ENCODE data around the gene FAT2. TPM values are rescaled to one million over a fixed set of nuclear protein-coding genes. Genes with fewer than 3 reads are reported as not detected.

FAT2 gene
- total RNA-seq, 8 experiments from 2014 or later, result 0.10 to 0.43 (median 0.27) TPM

DNA sequence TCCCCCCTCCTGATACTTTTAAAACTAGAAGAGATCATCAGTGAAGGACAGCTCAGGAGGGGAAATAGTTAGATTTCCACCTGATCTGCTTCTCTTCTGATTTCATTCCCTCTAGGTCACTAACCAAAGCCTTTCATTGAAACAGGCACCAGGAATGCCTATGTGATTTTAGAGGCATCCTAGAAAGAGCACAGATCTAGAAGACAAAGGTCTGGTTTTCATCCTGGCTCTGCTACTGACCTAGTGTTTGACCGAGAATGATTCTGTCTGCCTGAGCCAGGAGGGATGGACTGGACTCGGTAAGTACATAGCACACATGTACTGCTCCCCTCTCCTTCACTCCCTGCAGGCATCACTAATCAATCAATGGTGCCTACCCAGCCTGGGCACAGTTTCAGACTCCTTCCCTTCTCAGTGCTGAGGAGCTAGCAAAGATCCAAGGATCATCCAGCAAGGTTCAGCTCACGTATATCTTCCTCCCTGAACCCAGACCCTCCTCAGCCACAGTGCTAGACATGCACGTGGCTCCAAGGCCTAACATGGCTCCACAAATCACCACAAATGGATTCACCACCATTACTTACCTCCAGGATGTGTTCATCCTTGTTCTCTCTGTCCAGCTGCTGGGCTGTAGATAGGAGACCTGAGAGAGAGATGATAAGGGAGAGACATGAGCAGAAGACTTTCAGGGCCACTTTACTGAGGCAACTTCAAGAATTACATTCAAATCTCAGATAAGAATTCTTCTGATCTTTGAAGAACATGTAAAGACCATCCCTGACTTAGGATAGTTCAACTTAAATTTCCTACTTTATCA is 35.2 kb downstream of the FAT2 start:
- no peak for ATAC-seq (replicated peaks in 6 of 8)
- in situ Hi-C loops (cut with MboI; ENCODE audit: low pct_unique_long_range_greater_than_20kb in 2 of 9, low sequenced_read_pairs in 9 of 9, unreplicated experiment in 9 of 9), result no loop called here
- Histone ChIP-seq H3K27ac (no peak overlapping the region), H3K4me1 (replicated peaks in 1 of 2) (no peaks in the 10 kb centered on the region), H3K4me3 (no peak overlapping the region)
- 29 to 75% (median 54%) methylated on average over 2 to 3 of the region's 4 CpGs; no CpG with 5 or more reads in 6 of the 10 experiments for WGBS, 10 experiments

DNA sequence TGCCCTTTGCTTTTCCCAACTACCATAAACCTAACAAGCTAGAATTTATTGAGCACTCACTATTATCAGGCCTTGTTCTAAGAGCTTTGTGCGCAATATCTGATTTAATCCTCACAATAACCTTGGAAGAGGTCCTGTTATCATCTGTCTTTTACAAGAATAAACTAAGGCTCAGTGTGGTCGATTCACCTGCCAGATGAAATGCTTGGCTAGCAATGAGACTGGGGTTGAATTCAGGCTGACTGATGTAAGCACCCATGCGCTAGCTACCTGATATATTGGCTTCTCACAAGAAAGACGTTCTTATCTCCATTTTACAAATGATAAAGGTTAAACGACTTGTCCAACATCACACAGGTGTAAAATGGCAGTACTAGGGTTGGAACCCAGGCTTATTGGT is 37.4 kb downstream of the FAT2 start:
- 38 to 90% (median 57%) methylated on average over 2 to 5 of the region's 5 CpGs; no CpG with 5 or more reads in 1 of the 10 experiments for WGBS, 10 experiments

GRCh38 chr5:151553130-151553670 is 37.9 kb downstream of the FAT2 start:
- Histone ChIP-seq H3K4me3 (no peak overlapping the region), H3K4me1 (replicated peaks in 1 of 2) (no peaks in the 10 kb centered on the region), H3K27ac (no peak overlapping the region)
- 43 to 100% (median 91%) methylated on average over 1 to 10 of the region's 10 CpGs; no CpG with 5 or more reads in 2 of the 10 experiments for WGBS, 10 experiments
- in situ Hi-C loops (cut with MboI; ENCODE audit: low pct_unique_long_range_greater_than_20kb in 2 of 9, low sequenced_read_pairs in 9 of 9, unreplicated experiment in 9 of 9), result no loop called here
- ATAC-seq (replicated peaks in 6 of 8), result no peak

More for the DNA sequence above, 37.4 kb downstream of the FAT2 start:
- Histone ChIP-seq H3K4me3 (no peak overlapping the region), H3K27ac (no peak overlapping the region), H3K4me1 (replicated peaks in 1 of 2) (no peaks in the 10 kb centered on the region)
- in situ Hi-C loops (cut with MboI; ENCODE audit: low pct_unique_long_range_greater_than_20kb in 2 of 9, low sequenced_read_pairs in 9 of 9, unreplicated experiment in 9 of 9), result no loop called here
- ATAC-seq (replicated peaks in 6 of 8), result no peak

DNA sequence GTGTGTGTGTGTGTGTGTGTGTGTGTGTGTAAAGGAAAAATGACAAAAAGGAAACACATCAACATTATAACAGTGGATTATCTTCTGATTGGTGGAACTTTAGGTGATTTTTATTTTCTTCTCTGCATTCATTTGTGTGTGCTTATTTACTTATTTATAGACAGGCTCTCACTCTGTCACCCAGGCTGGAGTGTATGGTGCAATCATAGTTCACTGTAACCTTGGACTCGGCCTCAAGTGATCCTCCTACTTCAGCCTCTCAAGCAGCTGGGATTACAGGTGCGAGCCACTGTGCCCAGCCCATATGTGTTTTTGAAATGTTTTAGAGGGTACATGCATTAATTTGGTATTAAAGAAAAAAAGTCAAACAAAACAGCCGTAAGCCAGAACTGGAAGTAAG is 39.1 kb downstream of the FAT2 start:
- in situ Hi-C loops (cut with MboI; ENCODE audit: low pct_unique_long_range_greater_than_20kb in 2 of 9, low sequenced_read_pairs in 9 of 9, unreplicated experiment in 9 of 9), result no loop called here
- Histone ChIP-seq H3K4me3 (no peak overlapping the region), H3K27ac (no peak overlapping the region), H3K4me1 (replicated peaks in 1 of 2) (no peaks in the 10 kb centered on the region)
- 6 to 100% (median 83%) methylated on average over 1 to 3 of the region's 3 CpGs; no CpG with 5 or more reads in 1 of the 10 experiments for WGBS, 10 experiments
- no peak for ATAC-seq (replicated peaks in 6 of 8)

GRCh38 chr5:151550146-151550545 is 41.0 kb downstream of the FAT2 start:
- ATAC-seq (replicated peaks in 6 of 8), result no peak
- Histone ChIP-seq H3K27ac (no peak overlapping the region), H3K4me3 (no peak overlapping the region), H3K4me1 (replicated peaks in 1 of 2) (no peaks in the 10 kb centered on the region)
- 17 to 100% (median 80%) methylated on average over 1 to 2 of the region's 2 CpGs; no CpG with 5 or more reads in 3 of the 10 experiments for WGBS, 10 experiments
- in situ Hi-C loops (cut with MboI; ENCODE audit: low pct_unique_long_range_greater_than_20kb in 2 of 9, low sequenced_read_pairs in 9 of 9, unreplicated experiment in 9 of 9), result no loop called here

DNA sequence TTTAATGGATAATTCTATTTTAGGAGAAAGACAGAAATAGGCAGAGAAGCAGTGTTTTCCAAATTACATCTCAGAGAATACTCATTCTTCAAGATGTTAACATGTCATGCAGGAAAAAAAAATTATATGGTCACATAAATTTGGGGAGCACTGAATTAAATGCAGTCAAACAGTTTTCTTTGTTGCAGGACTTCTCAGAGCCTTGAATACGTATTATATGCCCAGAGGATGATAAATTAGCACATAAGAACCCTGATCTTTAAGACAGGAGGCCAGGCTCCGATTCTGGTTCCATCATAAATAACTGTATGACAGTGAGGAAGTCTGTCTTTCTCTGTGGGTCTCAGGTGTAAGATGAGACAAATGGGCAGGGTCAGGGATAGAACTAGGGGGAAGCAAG is 41.4 kb downstream of the FAT2 start:
- Histone ChIP-seq H3K27ac (no peak overlapping the region), H3K4me3 (no peak overlapping the region), H3K4me1 (replicated peaks in 1 of 2) (no peaks in the 10 kb centered on the region)
- no peak for ATAC-seq (replicated peaks in 6 of 8)
- in situ Hi-C loops (cut with MboI; ENCODE audit: low pct_unique_long_range_greater_than_20kb in 2 of 9, low sequenced_read_pairs in 9 of 9, unreplicated experiment in 9 of 9), result no loop called here
- WGBS, 10 experiments, result 0 to 79% (median 39%) methylated on average over 1 to 2 of the region's 2 CpGs

GRCh38 chr5:151547364-151547763 is 43.8 kb downstream of the FAT2 start:
- H3K4me1 ChIP-seq (replicated peaks in 1 of 2), result no peaks in the 10 kb centered on the region
- 10 to 100% (median 81%) methylated on average over 1 to 4 of the region's 4 CpGs; no CpG with 5 or more reads in 1 of the 10 experiments for WGBS, 10 experiments
- no peak for ATAC-seq (replicated peaks in 6 of 8)
- in situ Hi-C loops (cut with MboI; ENCODE audit: low pct_unique_long_range_greater_than_20kb in 2 of 9, low sequenced_read_pairs in 9 of 9, unreplicated experiment in 9 of 9), result no loop called here
- H3K27ac ChIP-seq, result no peak overlapping the region
- no peak overlapping the region for H3K4me3 ChIP-seq

DNA sequence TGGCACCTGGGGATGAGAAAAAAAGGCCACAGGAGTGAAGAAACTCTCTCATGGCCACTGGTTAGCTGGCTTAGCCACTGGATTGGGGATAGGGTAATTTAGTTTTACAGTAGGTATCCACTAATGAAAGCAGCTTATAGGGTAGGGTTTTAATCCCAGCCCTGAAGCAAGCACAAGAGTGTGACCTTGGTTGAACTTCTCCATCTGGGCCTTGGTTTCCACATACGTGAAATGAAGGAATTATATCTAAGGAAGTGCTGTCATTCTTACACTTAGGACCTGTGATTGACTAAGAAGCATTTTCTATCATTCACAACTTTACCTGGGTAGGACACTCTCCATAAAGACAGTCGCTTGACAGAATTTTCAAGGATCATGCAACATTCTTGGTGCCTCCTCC is 49.6 kb downstream of the FAT2 start:
- H3K27ac ChIP-seq, result no peak overlapping the region
- in situ Hi-C loops (cut with MboI; ENCODE audit: low pct_unique_long_range_greater_than_20kb in 2 of 9, low sequenced_read_pairs in 9 of 9, unreplicated experiment in 9 of 9), result no loop called here
- 17 to 88% (median 63%) methylated on average over 1 to 2 of the region's 2 CpGs; no CpG with 5 or more reads in 2 of the 10 experiments for WGBS, 10 experiments

More for the DNA sequence above, 49.6 kb downstream of the FAT2 start:
- ATAC-seq (replicated peaks in 6 of 8), result no peak
- Histone ChIP-seq H3K4me1 (replicated peaks in 1 of 2) (no peaks in the 10 kb centered on the region), H3K4me3 (no peak overlapping the region)

Other genes with a start within 250 kb of the FAT2 start
- gene SLC36A2, start 243.8 kb downstream of the FAT2 start, total RNA-seq, result under 1 TPM in 2 of 8 experiments, not detected in 6; 0.24 to 0.45 TPM
- 10 to 100 TPM in 1 of 8 experiments, 1 to 10 TPM in 7; 2.2 to 11.8 (median 6.2) TPM for gene SLC36A1, start 143.7 kb downstream of the FAT2 start, total RNA-seq
- 1,000 to 10,000 TPM in 2 of 8 experiments, 100 to 1,000 TPM in 2, 10 to 100 TPM in 4; 30.2 to 3,358 (median 206) TPM for gene SPARC, start 95.6 kb upstream of the FAT2 start, total RNA-seq
- gene ATOX1, start 167.3 kb upstream of the FAT2 start, total RNA-seq, result 100 to 1,000 TPM; 112 to 346 (median 130) TPM
- gene G3BP1, start 180.6 kb upstream of the FAT2 start, total RNA-seq, result 100 to 1,000 TPM in 4 of 8 experiments, 10 to 100 TPM in 4; 54.3 to 186 (median 112) TPM